Choroid plexus epithelial cell (primary cell): ENCODE measurements around the gene DNM1.

ENCODE experiments used
- DNase-seq: peaks from one replicate; pipeline ENCODE4 v3.0.0-alpha.2; 2010; ENCODE audit warnings: low read depth
- H3K4me3 ChIP-seq: 2 replicates; pipeline ENCODE4 v1.5.1; 2011; ENCODE audit warnings: low read depth, mild to moderate bottlenecking, control low read depth, low read length, moderate library complexity
- TF ChIP-seq, protein P1 (sequence below): conservative IDR thresholded peaks from 2 replicates; pipeline ENCODE4 v1.5.1; 2011; ENCODE audit warnings: low read depth, mild to moderate bottlenecking, control low read depth, inconsistent platforms, low read length, moderate library complexity

DNM1 gene

DNA sequence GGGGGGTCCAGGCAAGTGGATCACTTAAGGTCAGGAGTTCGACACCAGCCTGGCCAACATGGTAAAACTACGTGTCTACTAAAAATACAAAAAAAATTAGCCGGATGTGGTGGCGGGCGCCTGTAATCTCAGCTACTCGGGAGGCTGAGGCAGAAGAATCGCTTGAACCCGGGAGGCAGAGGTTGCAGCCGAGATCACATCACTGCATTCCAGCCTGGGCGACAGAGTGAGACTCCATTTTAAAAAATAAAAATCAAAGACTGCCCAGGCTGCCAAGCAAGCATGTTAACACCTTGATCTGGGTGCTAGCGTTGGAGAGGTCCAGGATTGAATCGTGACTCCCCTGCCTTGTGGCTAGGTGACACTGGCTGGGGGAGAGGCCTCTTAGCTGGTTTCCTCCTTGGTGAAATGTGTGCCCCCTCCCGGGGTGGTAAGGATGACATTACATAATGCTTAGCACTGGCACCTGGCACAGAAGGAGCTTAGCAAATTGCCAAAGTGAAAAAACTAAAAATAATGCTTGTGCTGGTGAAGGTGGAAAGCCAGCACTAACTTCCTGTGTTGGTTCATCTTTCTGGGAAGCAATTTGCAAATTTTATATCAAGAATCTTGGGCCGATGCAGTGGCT is 9.6 kb upstream of the DNM1 start:
- no peak overlapping the region for H3K4me3 ChIP-seq
- no peak for DNase-seq
- TF ChIP-seq, protein P1, sequence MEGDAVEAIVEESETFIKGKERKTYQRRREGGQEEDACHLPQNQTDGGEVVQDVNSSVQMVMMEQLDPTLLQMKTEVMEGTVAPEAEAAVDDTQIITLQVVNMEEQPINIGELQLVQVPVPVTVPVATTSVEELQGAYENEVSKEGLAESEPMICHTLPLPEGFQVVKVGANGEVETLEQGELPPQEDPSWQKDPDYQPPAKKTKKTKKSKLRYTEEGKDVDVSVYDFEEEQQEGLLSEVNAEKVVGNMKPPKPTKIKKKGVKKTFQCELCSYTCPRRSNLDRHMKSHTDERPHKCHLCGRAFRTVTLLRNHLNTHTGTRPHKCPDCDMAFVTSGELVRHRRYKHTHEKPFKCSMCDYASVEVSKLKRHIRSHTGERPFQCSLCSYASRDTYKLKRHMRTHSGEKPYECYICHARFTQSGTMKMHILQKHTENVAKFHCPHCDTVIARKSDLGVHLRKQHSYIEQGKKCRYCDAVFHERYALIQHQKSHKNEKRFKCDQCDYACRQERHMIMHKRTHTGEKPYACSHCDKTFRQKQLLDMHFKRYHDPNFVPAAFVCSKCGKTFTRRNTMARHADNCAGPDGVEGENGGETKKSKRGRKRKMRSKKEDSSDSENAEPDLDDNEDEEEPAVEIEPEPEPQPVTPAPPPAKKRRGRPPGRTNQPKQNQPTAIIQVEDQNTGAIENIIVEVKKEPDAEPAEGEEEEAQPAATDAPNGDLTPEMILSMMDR, result no peak

DNA sequence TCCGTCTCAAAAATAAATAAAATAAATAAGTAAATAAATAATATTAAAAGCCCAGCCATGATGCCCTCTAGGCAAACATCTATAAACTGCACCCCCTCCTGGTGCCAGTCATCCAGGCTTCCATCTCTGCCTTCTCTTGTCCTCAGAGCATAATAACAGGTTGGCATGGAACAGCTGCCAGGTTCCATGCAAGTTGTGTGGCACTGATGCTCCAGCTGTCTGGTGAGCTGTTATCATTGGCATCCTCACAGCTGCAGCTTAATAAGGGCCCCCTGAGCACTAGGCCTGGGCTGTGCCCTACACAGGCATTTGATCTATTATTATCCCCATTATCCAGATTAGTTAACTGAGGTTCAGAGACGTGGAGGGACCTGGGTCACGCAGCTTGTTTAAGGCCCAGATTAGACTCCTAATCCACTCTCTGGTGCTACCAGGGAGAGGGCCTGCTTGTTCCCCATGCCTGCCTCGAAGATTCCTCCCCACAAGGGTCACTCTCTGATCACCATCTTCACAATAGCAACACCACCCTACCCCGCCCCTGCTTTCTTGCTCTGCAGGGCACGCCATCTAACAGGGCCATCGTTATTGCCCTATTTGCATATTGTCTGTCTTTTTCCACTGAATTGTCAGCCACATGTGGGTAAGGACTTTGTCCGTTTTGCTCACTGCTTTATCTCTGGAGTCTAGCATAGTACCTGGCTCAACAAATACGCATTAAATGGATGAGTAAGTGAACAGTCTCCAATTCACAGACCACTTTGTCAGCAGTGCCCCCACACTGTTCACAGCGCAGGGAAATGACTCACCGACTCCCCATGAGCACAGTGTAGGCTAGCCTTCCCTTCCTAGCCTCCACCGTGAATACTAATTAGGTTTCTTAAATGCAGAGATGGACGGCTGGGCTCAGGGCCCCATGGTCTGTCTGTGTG is 1.5 kb upstream of the DNM1 start:
- DNase-seq, result peak; percentile 73
- TF ChIP-seq, protein P1, result no peak
- H3K4me3 ChIP-seq, result no peak overlapping the region

DNA sequence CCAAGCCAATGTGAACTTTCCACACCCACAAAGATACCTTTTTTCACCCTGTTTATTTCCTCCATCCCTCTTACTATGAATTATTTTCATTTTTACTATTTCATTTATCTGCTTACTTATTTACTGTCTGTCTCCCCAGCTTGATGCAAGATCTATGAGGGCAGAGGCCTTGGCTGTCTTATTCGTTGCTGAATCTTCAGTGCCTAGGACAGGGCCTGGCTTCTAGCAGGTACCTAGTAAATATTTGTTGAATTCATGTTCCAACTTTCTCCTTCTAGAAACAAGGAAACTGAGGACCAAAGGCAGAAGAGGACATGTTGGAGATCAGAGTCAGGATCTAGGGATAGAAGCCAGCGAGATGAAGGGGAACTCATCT is 543 bp upstream of the DNM1 start:
- peak overlapping the region; percentile 30 for H3K4me3 ChIP-seq
- no peak for DNase-seq
- TF ChIP-seq, protein P1, result no peak

DNA sequence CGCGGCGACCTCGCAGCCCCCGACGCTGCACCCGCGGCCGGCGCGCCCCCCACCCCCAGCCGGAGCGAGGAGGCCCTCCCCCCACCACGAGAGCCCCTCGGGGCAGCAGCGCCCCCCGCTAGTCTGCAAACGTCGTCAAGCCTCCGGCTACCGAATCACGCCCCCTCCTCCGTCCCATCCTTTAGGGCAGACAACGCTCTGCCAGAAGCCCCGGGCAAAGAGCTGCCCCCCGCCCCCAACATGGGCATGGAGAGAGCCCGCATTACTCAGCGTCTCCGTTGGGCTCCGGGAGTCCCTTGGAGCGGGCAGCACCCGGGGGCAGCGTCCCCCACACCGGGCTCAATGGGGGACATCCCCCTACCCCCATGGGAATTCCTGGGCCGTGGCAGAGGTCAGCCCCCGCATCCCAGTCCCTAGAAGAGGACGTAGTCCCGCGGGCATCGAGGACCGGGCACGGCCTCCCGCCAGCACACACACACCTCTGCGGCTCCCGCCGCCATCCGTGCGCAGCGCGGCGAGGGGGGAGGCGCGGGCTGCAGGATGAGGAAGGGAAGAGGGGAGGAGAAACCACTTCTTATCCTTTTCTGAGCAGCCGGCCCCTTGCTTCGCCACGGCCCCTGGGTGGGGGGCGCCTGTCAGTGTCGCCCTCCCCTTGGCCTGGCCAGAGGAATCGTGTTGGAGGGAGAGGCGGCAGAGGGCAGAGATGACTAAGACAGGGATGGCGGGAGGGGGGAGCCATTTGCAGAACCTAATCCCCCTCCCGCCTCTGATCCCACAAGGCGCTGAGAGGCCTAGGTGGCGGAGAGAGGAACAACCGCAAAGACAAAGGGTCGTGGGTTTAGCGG is 750 bp downstream of the DNM1 start:
- H3K4me3 ChIP-seq, result peak overlapping the region; percentile 71
- no peak for DNase-seq
- TF ChIP-seq, protein P1, result no peak

DNA sequence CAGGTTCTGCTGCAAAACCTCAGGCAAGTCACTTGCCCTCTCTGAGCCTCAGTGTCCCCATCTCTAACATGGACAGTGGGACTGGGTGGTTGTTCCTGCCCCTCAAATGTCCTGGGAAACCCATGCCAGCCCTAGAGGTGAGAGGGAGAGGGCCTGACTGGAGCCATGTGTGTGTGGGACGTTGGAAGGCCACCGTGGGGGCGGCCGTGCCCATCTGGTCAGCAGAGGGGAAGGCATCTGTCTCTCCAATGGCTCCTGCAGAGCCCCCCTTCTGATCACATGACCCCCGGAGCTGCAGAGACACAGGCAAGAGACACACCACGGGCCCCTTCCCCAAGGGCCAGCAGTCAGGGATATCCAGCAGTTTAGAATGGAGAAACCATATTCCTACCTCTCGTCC is 1.7 kb downstream of the DNM1 start:
- TF ChIP-seq, protein P1, result no peak
- H3K4me3 ChIP-seq, result no peak overlapping the region
- DNase-seq, result no peak

GRCh38 chr9:128205296-128205944 is 2.2 kb downstream of the DNM1 start:
- DNase-seq, result no peak
- TF ChIP-seq, protein P1, result no peak
- H3K4me3 ChIP-seq, result no peak overlapping the region
